NCI-H2107 treated with DMSO at 0.1 percent for 48 hours (cell line): Measurements from ENCODE around the gene BRCA2.

ENCODE experiments used
- DNase-seq: peaks from one replicate; lab custom pipeline; 2025; ENCODE audit not compliant: unreplicated experiment; lab: John Stamatoyannopoulos, UW

BRCA2 gene, protein sequence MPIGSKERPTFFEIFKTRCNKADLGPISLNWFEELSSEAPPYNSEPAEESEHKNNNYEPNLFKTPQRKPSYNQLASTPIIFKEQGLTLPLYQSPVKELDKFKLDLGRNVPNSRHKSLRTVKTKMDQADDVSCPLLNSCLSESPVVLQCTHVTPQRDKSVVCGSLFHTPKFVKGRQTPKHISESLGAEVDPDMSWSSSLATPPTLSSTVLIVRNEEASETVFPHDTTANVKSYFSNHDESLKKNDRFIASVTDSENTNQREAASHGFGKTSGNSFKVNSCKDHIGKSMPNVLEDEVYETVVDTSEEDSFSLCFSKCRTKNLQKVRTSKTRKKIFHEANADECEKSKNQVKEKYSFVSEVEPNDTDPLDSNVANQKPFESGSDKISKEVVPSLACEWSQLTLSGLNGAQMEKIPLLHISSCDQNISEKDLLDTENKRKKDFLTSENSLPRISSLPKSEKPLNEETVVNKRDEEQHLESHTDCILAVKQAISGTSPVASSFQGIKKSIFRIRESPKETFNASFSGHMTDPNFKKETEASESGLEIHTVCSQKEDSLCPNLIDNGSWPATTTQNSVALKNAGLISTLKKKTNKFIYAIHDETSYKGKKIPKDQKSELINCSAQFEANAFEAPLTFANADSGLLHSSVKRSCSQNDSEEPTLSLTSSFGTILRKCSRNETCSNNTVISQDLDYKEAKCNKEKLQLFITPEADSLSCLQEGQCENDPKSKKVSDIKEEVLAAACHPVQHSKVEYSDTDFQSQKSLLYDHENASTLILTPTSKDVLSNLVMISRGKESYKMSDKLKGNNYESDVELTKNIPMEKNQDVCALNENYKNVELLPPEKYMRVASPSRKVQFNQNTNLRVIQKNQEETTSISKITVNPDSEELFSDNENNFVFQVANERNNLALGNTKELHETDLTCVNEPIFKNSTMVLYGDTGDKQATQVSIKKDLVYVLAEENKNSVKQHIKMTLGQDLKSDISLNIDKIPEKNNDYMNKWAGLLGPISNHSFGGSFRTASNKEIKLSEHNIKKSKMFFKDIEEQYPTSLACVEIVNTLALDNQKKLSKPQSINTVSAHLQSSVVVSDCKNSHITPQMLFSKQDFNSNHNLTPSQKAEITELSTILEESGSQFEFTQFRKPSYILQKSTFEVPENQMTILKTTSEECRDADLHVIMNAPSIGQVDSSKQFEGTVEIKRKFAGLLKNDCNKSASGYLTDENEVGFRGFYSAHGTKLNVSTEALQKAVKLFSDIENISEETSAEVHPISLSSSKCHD (N-terminal part only)

GRCh38 chr13:32315238-32316027, at the start of gene BRCA2, which contains the start of gene ZAR1L:
Gene BRCA2 (plus strand): TSS chr13:32315508. CDS start chr13:32316461, 953 bp downstream.
Gene ZAR1L (minus strand): TSS chr13:32315363. CDS start chr13:32311925, 3,438 bp downstream.
- peak; percentile 40 for DNase-seq

- DNase-seq = no peak
Observed at GRCh38 chr13:32265726-32266125, 49.6 kb upstream of the BRCA2 start.

DNA sequence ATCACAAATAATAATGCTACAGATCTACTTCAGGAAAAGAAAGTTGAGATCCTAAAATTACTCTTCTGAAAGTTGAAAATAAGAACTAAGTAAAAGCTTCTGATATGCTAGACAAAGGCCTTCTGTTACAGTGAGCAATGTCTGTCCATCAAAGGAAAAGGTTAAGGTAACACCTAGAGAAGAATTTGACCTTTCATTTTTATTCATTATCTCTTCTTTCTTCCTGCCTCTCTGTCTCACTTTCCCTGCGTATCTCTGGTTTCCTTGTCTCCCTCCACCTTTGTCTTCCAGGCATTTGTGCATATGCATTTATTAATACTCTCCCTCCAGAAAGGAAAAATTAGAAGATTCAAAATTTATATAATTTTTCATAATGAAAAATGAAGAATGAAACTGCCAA, 49.2 kb upstream of the BRCA2 start:
- no peak for DNase-seq

DNA sequence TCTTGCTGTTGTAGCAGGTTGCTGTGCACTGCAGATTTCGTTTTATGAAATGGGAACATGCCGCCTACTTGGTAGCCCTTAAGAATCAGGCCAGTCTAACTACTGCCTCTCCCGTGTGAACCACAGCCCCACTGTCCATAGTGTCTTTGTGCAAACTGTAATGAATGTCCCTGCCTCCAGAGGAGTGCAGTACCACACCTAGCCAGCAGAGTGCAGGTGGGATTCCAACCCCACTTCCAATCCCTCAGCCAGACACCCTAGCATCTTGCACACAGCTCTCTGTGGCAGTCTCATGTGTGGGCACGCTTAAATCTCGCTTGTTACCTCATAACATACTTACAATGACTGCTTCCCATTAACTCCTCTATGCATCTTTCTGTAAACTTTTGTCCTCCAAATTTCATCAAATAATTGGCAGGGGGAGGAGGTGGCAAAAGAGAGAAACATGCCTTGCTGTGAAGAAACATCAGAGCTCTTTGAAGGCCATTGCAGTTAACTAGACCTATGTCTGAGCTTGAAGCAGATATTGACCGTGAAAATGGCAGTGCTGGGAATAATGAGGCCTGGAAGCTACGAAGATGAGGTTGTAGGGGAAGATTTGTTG, 47.4 kb upstream of the BRCA2 start:
- DNase-seq = peak; percentile 1

DNA sequence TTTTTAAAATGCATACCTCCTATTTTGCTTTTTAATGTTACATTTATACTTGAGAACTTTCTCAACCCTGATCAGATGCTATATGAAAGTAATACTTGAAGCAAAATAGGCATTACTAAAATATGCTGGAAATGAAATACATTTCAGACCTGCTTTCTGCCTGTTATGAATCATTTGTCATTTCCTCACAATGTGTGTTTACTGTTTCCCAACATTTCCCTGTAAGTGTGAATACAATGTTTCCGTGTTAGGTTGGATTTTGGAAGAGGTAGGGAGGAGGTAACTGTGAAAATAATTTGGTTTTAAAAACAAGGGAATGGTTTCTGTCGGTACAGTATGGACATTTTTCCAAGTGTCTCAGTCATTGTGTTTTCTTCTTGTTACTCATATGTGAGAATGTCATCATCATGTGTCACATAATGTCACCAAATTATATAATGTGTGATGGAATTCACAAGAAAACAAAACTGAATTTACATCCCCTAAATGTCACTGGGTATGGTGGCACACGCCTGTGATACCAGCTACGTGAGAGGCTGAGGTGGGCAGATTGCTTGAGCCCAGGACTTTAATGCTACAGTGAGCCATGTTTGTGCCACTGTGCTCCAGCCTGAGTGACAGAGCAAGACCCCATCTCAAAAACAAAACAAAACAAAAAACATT, 43.2 kb upstream of the BRCA2 start:
- no peak for DNase-seq

GRCh38 chr13:32277839-32278238, 37.5 kb upstream of the BRCA2 start:
- DNase-seq = no peak

DNA sequence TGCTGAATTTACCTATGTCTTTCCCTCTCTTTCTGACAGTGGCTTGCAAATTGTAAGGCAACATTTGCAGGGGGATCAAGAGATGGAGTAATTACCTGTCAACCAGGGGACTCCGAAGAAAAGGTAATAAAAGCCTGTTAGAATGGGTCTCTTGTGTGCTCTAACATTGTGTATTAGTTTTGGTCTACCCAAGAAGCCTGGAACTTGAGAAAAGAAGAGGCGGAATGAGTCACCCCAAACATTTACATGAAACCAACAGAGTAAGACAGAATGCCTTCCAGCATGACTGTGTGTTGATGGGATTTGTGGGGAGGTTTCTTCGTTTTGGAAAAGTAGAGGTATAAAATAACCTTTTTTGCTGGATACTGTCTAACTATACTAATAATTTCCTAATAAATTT, 36.9 kb upstream of the BRCA2 start:
- DNase-seq = no peak

- no peak for DNase-seq
Observed at GRCh38 chr13:32281096-32281495, 34.2 kb upstream of the BRCA2 start.

GRCh38 chr13:32282096-32282711, 33.1 kb upstream of the BRCA2 start:
- DNase-seq = no peak

DNA sequence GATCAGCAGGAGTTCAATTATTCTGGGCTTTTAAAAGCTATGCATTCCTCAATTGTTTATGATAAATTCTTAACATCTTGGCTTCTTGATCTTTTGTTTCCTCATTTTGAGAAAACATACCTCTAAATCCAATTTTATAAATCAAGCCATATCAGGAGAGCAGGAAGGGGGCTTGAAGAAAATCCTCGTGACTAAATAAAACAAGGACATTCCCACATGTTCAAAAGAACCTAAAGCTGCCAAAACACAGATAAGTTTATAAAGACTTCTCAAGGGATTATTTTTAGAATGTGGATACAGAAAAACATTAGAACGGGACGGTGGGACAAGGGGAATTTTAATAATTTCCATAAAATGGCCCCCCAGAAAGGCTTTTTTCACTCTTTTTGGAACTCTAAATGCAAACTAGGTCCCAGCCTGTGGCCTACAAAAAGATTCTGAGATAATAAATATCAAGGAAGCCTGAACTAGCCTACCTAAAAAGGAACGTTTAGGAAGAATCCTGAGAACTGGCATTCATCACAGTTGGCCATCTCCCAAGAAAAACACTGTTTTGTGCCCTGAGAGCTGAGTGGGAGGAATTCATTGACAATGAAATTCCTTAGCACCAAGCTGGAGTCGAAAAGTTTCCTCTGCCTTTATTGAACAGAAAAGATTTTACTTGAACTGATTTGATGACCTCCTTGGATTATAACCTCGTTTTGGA, 30.2 kb upstream of the BRCA2 start:
- no peak for DNase-seq

GRCh38 chr13:32285633-32285965, 29.7 kb upstream of the BRCA2 start:
- DNase-seq = no peak

GRCh38 chr13:32297206-32297605, 18.1 kb upstream of the BRCA2 start:
- no peak for DNase-seq

DNA sequence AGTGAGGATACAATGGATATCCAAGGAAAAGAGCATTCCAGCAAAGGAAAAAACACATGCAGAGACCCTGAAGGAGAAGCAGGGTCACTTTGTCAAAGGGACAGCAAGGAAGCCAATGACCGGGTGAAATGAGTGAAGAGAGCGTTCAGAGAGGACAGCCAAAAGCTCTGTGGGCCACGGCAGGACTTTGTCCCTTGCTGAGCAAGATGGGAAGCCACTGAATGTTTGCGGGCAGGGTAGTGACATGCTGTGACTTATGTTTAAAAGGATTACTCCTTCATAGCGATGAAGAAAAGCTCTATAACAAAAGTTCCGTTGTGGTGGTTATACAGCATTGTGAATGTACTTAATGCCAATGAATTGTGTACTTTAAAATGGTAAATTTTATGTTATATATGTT, 16.6 kb upstream of the BRCA2 start:
- DNase-seq = no peak

DNA sequence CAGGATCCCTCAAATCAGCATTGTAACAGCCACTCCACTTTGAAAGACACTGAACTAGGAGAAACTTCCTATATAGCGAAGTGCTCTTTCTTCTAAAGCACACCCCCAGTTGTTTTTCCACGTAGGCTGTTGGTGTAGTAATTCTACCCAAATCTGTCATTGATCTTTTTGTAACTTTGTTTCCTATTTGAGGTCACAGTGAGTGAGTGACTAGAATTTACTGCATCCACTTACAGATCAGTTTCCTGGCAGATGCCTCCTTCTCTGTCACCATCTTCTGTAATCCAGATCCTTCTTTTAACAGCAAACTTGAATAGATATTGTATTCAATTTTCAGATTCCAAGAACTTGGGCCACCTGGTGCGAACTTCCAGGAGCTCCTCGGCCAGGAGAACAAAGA, 15.4 kb upstream of the BRCA2 start:
- no peak for DNase-seq

DNA sequence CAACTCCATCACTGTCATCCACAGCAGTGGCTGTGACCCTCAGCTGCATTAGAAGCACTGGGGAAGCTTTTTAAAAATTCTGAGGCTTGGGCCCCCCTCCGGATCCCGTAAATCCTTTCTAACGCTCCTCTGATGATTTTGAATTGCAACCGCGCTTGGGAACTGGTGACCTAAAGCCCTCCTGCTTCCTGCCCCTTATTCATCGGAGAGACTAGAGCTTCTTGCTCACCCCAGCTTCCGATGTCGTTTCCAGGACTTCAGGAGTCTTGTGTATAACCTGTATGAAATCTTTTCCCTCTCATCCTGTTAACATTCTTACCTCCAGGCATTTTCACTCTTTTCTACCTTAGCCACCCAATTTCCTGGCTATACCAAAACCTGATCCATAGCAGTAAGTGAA, 14.9 kb upstream of the BRCA2 start:
- no peak for DNase-seq

DNA sequence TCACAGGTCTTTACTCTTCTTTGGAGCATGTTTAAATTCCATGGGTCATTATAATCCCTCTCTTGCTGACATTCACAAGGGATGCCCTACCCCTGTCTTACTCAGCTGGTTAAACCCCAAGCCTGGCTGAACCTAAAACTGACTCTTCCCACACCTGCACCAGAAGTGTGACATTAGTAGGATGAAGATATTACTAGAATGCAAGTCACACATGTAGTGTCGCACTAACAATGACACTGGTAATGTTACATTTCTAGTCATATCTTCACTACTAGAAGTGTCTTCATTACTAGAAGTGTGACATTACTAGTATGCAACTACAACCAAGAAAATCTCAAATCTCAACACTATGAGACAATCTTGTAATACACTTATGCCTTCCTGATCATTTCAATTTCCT, 14.4 kb upstream of the BRCA2 start:
- no peak for DNase-seq

DNA sequence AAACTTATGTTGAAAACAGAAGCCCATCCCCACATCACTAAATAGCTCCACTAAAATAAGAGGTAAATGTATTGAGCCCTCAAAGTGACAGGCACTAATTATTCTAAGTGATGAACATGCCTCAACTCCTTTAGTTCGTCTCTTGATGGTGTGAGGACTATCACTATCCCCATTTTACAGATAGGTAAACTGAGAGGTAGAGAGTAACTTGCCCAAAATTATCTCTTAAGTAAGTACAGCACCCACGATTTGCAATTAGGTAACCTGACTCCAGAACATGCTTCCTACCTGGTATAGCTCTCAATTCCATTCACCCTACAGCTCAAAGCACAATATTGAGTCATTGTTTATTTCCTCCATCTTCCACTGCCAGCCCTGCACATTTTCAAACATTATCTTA, 12.8 kb upstream of the BRCA2 start:
- no peak for DNase-seq

DNA sequence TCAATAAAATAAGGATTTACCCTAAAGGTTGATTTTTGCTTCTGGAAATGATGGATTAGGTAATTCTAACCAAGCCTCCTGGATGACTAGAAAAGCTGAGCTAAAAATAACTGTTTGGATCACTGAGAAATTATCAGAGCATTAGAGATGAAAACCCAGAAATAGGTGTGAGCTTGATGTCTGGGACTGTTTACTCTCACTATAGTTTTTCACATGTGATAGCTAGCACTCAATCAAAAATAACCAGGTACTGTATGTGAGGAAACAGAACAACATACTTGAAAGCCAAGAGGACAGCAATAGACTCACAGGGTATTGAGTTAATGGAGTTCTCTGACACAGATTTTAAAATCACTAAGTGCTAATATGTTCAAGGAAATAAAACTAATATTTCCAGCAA, 9.7 kb upstream of the BRCA2 start:
- DNase-seq = no peak
